SK-N-SH treated with all-trans-retinoic acid at 6 μM for 48 hours (cell line): ENCODE measurements around the gene ITGB2.

Experiments
- BACH2 ChIP-seq: fragments of 250-450 bp; sonication (Bioruptor Pico); IDR thresholded peaks from 2 replicates; pipeline ENCODE4 v1.9.0; 2021; ENCODE audit warnings: mild to moderate bottlenecking, borderline replicate concordance
- GLIS3 ChIP-seq: fragments of 250-450 bp; sonication (Bioruptor Pico); IDR thresholded peaks from 2 replicates; pipeline ENCODE4 v1.5.0; 2020; ENCODE audit warnings: mild to moderate bottlenecking, moderate library complexity
- OSR1 ChIP-seq: fragments of 250-450 bp; sonication (Bioruptor Pico); IDR thresholded peaks from 2 replicates; pipeline ENCODE4 v1.8.0; 2022; ENCODE audit warnings: moderate library complexity, mild to moderate bottlenecking, inconsistent platforms
- RARB ChIP-seq: fragments of 250-450 bp; sonication (Bioruptor Pico); IDR thresholded peaks from 2 replicates; pipeline ENCODE4 v1.8.0; 2021; ENCODE audit warnings: mild to moderate bottlenecking, moderate library complexity
- ZFP3 ChIP-seq: fragments of 250-450 bp; sonication (Bioruptor Pico); IDR thresholded peaks from 2 replicates; pipeline ENCODE4 v1.5.0; 2020; ENCODE audit warnings: mild to moderate bottlenecking, moderate library complexity
- ZFP30 ChIP-seq: fragments of 450-650 bp; formaldehyde crosslinking; IDR thresholded peaks from 2 replicates; pipeline ENCODE4 v1.5.0; 2022; ENCODE audit warnings: mild to moderate bottlenecking, moderate library complexity
- ZNF565 ChIP-seq: fragments of 450-650 bp; formaldehyde crosslinking; conservative IDR thresholded peaks from 2 replicates; pipeline ENCODE4 v1.5.0; 2020; ENCODE audit warnings: low read depth, mild to moderate bottlenecking, moderate library complexity
- TF ChIP-seq, protein P1 (sequence below): fragments of 250-450 bp; sonication (Bioruptor Pico); IDR thresholded peaks from 2 replicates; pipeline ENCODE4 v1.8.0; 2020; ENCODE audit warnings: mild to moderate bottlenecking, moderate library complexity, borderline replicate concordance
- TF ChIP-seq, protein P2 (sequence below): fragments of 250-450 bp; sonication (Bioruptor Pico); IDR thresholded peaks from 2 replicates; pipeline ENCODE4 v1.8.0; 2021; ENCODE audit warnings: low read depth, mild to moderate bottlenecking, moderate library complexity, borderline replicate concordance

DNA sequence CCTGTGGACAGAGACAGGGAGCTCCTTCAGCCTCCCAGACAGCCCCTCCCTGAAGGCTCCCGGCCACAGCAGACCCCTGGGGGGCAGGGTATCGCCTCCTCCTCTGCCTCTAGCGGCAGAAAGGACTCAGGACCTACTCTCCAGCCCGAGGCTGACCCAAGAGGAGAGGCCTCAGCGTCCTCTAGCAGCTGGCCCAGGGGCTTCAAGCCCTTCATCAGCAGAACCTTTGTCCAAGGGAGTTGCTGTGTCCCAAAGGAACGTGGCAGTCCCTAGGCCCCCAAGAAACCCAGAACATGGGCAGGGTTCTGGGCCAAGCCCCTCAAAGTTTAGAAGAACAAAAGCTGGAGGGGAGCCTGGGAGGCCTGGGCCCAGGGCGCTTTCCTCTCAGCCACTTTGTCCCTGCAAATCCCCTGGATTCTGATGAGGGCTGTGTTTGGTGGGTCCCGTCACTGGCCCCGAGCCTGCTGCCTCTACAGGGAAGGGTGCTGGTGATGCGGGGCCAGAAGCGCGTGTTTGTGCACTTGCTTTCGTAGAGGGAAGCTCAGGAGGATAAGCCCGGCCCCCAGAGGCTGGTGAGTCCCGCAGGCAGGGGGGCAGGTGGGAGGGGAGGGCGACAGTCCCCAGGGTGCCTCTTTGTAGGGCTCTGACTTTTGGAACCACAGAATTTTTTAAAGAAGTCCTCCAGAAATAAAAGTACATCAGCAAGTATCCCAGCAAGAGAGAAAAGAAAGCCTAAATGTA is 13.3 kb downstream of the ITGB2 start:
- TF ChIP-seq ZFP3 (no peak), BACH2 (CRISPR knock-in tag) (no peak), GLIS3 (CRISPR knock-in tag) (no peak), OSR1 (CRISPR knock-in tag) (no peak), RARB (no peak), ZFP30 (no peak), ZNF565 (CRISPR knock-in tag) (no peak)
- TF ChIP-seq, protein P1, sequence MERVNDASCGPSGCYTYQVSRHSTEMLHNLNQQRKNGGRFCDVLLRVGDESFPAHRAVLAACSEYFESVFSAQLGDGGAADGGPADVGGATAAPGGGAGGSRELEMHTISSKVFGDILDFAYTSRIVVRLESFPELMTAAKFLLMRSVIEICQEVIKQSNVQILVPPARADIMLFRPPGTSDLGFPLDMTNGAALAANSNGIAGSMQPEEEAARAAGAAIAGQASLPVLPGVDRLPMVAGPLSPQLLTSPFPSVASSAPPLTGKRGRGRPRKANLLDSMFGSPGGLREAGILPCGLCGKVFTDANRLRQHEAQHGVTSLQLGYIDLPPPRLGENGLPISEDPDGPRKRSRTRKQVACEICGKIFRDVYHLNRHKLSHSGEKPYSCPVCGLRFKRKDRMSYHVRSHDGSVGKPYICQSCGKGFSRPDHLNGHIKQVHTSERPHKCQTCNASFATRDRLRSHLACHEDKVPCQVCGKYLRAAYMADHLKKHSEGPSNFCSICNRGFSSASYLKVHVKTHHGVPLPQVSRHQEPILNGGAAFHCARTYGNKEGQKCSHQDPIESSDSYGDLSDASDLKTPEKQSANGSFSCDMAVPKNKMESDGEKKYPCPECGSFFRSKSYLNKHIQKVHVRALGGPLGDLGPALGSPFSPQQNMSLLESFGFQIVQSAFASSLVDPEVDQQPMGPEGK: no peak
- TF ChIP-seq, protein P2, sequence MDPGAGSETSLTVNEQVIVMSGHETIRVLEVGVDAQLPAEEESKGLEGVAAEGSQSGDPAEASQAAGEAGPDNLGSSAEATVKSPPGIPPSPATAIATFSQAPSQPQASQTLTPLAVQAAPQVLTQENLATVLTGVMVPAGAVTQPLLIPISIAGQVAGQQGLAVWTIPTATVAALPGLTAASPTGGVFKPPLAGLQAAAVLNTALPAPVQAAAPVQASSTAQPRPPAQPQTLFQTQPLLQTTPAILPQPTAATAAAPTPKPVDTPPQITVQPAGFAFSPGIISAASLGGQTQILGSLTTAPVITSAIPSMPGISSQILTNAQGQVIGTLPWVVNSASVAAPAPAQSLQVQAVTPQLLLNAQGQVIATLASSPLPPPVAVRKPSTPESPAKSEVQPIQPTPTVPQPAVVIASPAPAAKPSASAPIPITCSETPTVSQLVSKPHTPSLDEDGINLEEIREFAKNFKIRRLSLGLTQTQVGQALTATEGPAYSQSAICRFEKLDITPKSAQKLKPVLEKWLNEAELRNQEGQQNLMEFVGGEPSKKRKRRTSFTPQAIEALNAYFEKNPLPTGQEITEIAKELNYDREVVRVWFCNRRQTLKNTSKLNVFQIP (CRISPR knock-in tag): no peak
